Loucy (cell line): ENCODE data around the gene SRD5A3.
"Not testable (repeated sequence)": the region's sequence is repeated elsewhere in the genome, so short reads cannot be mapped to it uniquely, and the experiment has no call there.

Source experiments
- H2AFZ ChIP-seq: fragments of 200-600 bp; sonication (generic); 2 replicates; pipeline ENCODE4 v1.6.0; 2016; ENCODE audit warnings: antibody characterized with exemption, mild to moderate bottlenecking, low read length, moderate library complexity
- H3F3A ChIP-seq: fragments of 200-600 bp; 2 replicates; pipeline ENCODE4 v1.6.0; 2016; ENCODE audit warnings: antibody characterized with exemption, low read depth, mild to moderate bottlenecking
- H3K27me3 ChIP-seq: fragments of 200-600 bp; sonication (generic); 2 replicates; pipeline ENCODE4 v1.6.1; 2014; ENCODE audit warnings: low read length, mild to moderate bottlenecking; ENCODE audit not compliant: insufficient read depth, poor library complexity, severe bottlenecking
- H3K36me3 ChIP-seq: fragments of 200-600 bp; sonication (generic); 2 replicates; pipeline ENCODE4 v1.6.1; 2016; ENCODE audit warnings: low read length; ENCODE audit not compliant: insufficient read depth
- H3K4me1 ChIP-seq: fragments of 200-600 bp; sonication (generic); 2 replicates; pipeline ENCODE4 v1.5.1; 2014; ENCODE audit warnings: low read length, mild to moderate bottlenecking; ENCODE audit not compliant: insufficient read depth, poor library complexity, severe bottlenecking
- H3K4me2 ChIP-seq: fragments of 200-600 bp; sonication (generic); 2 replicates; pipeline ENCODE4 v1.6.0; 2014; ENCODE audit warnings: antibody characterized with exemption, low read length, low read depth, mild to moderate bottlenecking; ENCODE audit not compliant: poor library complexity, severe bottlenecking
- H3K4me3 ChIP-seq: fragments of 200-600 bp; sonication (generic); 2 replicates; pipeline ENCODE4 v1.5.1; 2014; ENCODE audit warnings: low read length, mild to moderate bottlenecking, mixed read lengths; ENCODE audit not compliant: poor library complexity, severe bottlenecking
- H3K79me2 ChIP-seq: fragments of 200-600 bp; sonication (generic); 2 replicates; pipeline ENCODE4 v1.6.1; 2014; ENCODE audit warnings: low read length; ENCODE audit not compliant: insufficient read depth
- H3K9ac ChIP-seq: fragments of 200-600 bp; sonication (generic); 2 replicates; pipeline ENCODE4 v1.6.0; 2014; ENCODE audit warnings: mild to moderate bottlenecking, low read depth, low read length, moderate library complexity; ENCODE audit not compliant: poor library complexity, severe bottlenecking
- H3K9me2 ChIP-seq: fragments of 200-600 bp; sonication (generic); replicated peaks from 2 replicates; pipeline ENCODE4 v1.6.1; 2016; ENCODE audit warnings: low read depth, low read length, mixed read lengths
- H3K9me3 ChIP-seq: fragments of 200-600 bp; sonication (generic); 2 replicates; pipeline ENCODE4 v1.6.1; 2014; ENCODE audit warnings: mild to moderate bottlenecking, antibody characterized with exemption, low read length, low read depth; ENCODE audit not compliant: insufficient read depth
- H4K20me1 ChIP-seq: fragments of 200-600 bp; sonication (generic); 2 replicates; pipeline ENCODE4 v1.6.0; 2014; ENCODE audit warnings: antibody characterized with exemption, low read length, mild to moderate bottlenecking; ENCODE audit not compliant: insufficient read depth, poor library complexity, severe bottlenecking
- EZH2phosphoT487 ChIP-seq: fragments of 200-600 bp; IDR thresholded peaks from 2 replicates; pipeline ENCODE4 v1.6.1; 2018; ENCODE audit warnings: antibody characterized with exemption, mild to moderate bottlenecking, moderate library complexity, borderline replicate concordance
- TF ChIP-seq, protein P1 (sequence below): fragments of 200-600 bp; sonication (generic); conservative IDR thresholded peaks from 2 replicates; pipeline ENCODE4 v1.5.1; 2014; ENCODE audit warnings: mild to moderate bottlenecking, antibody characterized with exemption, low read length

Gene SRD5A3

DNA sequence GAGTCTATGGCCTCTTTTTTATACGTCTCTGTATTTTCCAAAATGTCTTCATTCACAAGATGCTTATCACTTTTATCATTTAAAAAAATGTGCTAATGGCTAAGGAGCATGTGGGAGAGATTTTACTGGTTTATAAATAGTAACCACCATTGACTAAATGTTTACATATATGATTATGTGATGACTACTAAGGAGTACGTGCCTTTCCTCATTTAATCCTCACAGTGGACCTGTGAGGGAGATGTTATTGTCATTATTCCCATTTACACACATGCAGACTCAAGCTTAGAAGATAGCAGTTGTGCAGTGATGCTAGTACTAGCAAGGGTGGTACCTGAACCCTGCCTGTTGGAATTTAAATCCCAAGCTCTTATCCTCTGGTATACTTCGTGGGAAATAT lies 2.4 kb downstream of the SRD5A3 start:
- Histone ChIP-seq H4K20me1 (no peaks in the 10 kb centered on the region), H2AFZ (no peak overlapping the region), H3K27me3 (no peaks in the 10 kb centered on the region), H3K9me2 (no peaks in the 10 kb centered on the region), H3K36me3 (no peaks in the 10 kb centered on the region), H3K9me3 (no peaks in the 10 kb centered on the region), H3K4me2 (peak overlapping the region; percentile 96), H3F3A (peaks cover 5% of the 10 kb centered on the region; the same call in 1 of the 2 replicates), H3K4me1 (peaks cover 26% of the 10 kb centered on the region), H3K4me3 (peak overlapping the region; percentile 97), H3K9ac (peak overlapping the region; percentile 97), H3K79me2 (peaks cover 19% of the 10 kb centered on the region)
- no peak for TF ChIP-seq EZH2phosphoT487
- TF ChIP-seq, protein P1, sequence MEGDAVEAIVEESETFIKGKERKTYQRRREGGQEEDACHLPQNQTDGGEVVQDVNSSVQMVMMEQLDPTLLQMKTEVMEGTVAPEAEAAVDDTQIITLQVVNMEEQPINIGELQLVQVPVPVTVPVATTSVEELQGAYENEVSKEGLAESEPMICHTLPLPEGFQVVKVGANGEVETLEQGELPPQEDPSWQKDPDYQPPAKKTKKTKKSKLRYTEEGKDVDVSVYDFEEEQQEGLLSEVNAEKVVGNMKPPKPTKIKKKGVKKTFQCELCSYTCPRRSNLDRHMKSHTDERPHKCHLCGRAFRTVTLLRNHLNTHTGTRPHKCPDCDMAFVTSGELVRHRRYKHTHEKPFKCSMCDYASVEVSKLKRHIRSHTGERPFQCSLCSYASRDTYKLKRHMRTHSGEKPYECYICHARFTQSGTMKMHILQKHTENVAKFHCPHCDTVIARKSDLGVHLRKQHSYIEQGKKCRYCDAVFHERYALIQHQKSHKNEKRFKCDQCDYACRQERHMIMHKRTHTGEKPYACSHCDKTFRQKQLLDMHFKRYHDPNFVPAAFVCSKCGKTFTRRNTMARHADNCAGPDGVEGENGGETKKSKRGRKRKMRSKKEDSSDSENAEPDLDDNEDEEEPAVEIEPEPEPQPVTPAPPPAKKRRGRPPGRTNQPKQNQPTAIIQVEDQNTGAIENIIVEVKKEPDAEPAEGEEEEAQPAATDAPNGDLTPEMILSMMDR, result no peak

DNA sequence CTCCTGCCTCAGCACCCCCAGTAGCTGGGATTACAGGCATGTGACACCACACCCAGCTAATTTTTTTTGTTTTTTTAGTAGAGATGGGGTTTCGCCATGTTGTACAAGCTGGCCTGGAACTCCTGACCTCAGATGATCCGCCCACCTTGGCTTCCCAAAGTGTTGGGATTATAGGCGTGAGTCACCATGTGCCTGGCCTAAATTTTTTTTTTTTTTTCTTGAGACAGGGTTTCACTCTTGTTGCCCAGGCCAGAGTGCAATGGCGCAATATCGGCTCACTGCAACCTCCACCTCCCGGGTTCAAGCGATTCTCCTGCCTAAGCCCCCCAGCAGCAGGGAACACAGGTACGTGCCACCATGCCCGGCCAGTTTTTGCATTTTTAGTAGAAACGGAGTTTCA lies 4.8 kb downstream of the SRD5A3 start:
- H4K20me1 ChIP-seq, H3K4me3 ChIP-seq, H2AFZ ChIP-seq, H3K36me3 ChIP-seq, H3K27me3 ChIP-seq, H3K9ac ChIP-seq, H3F3A ChIP-seq, H3K4me2 ChIP-seq, H3K9me2 ChIP-seq, H3K9me3 ChIP-seq: not testable (repeated sequence)
- Histone ChIP-seq H3K4me1 (peaks cover 20% of the 10 kb centered on the region), H3K79me2 (peaks cover 19% of the 10 kb centered on the region)

DNA sequence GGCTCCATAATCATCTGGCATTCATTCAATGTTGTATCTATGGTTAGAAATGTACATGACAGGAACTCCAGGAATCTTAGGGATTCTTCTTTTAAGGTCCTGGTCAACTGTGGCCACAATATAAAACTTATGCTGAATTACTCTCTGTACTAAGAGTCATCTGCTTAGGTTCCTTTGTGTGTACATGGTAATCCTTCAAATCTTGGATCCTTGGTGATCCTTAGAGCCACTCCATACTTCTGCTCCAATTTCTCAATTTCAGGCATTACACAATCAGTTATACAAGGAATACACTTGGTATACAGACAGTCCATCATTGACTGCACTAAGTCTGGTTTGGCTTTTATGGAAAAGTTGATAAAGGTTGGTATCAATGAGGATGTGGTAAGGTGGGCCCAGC lies 5.8 kb downstream of the SRD5A3 start:
- H3K4me1 ChIP-seq, result peaks cover 18% of the 10 kb centered on the region
- H3K36me3 ChIP-seq, result no peaks in the 10 kb centered on the region
- H3K9me3 ChIP-seq, result no peaks in the 10 kb centered on the region
- H3K4me3 ChIP-seq, result no peak overlapping the region
- no peaks in the 10 kb centered on the region for H3K27me3 ChIP-seq
- TF ChIP-seq EZH2phosphoT487, result no peak
- TF ChIP-seq, protein P1, result no peak
- no peaks in the 10 kb centered on the region for H3F3A ChIP-seq
- H3K4me2 ChIP-seq, result no peak overlapping the region
- no peak overlapping the region for H3K9ac ChIP-seq
- no peaks in the 10 kb centered on the region for H3K9me2 ChIP-seq
- H4K20me1 ChIP-seq, result no peaks in the 10 kb centered on the region
- no peak overlapping the region for H2AFZ ChIP-seq
- H3K79me2 ChIP-seq, result peaks cover 17% of the 10 kb centered on the region

DNA sequence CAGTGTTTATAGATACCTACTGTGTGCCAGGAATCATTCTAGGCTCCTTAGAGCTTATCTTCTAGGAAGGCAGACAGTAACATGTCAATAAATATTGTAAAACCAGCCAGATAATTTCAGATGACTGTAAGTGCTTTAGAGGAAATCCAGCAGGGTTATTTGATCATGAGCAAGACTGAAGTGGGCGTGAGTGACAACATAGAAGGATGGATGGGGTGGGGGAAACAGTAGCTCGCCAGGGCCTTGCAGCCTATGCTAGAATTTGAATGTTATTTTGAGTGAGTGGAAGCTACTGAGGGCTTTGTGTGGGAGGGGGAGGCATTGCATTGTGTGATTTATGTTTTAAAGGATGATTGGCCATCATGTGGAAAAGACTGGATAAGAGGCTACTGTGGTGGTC lies 6.7 kb downstream of the SRD5A3 start:
- Histone ChIP-seq H3K79me2 (peaks cover 10% of the 10 kb centered on the region), H3K9me2 (no peaks in the 10 kb centered on the region), H3K27me3 (no peaks in the 10 kb centered on the region), H2AFZ (no peak overlapping the region), H3F3A (no peaks in the 10 kb centered on the region), H3K9me3 (no peaks in the 10 kb centered on the region), H3K4me1 (peaks cover 9% of the 10 kb centered on the region), H4K20me1 (no peaks in the 10 kb centered on the region), H3K36me3 (no peaks in the 10 kb centered on the region), H3K4me3 (no peak overlapping the region), H3K9ac (no peak overlapping the region), H3K4me2 (no peak overlapping the region)
- TF ChIP-seq EZH2phosphoT487, result no peak
- TF ChIP-seq, protein P1, result no peak

DNA sequence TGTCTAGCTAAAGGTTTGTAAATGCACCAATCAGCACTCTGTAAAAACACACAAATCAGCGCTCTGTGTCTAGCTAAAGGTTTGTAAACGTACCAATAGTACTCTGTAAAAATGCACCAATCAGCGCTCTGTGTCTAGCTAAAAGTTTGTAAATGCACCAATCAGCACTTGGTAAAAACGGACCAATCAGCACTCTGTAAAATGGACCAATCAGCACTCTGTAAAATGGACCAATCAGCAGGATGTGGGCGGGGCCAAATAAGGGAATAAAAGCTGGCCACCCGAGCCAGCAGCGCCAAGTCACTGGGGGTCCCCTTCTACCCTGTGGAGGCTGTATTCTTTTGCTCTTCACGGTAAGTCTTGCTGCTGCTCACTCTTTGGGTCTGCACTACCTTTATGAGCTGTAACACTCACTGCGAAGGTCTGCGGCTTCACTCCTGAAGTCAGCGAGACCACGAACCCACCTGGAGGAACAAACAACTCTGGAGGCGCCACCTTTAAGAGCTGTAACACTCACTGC lies 7.2 kb downstream of the SRD5A3 start:
- H3K9me3 ChIP-seq, H2AFZ ChIP-seq, H3K79me2 ChIP-seq, H3K4me2 ChIP-seq, H4K20me1 ChIP-seq, H3K4me3 ChIP-seq, H3K27me3 ChIP-seq, H3K36me3 ChIP-seq, H3K9ac ChIP-seq, H3F3A ChIP-seq, H3K4me1 ChIP-seq, H3K9me2 ChIP-seq: not testable (repeated sequence)
